NOMO-1 treated with dmso at 0.1 percent for 144 hours (cell line): ENCODE results near the gene SRC.

ENCODE experiments used
- DNase-seq: peaks from one replicate; lab custom pipeline; 2025; ENCODE audit not compliant: unreplicated experiment; lab: John Stamatoyannopoulos, UW

SRC gene

DNA sequence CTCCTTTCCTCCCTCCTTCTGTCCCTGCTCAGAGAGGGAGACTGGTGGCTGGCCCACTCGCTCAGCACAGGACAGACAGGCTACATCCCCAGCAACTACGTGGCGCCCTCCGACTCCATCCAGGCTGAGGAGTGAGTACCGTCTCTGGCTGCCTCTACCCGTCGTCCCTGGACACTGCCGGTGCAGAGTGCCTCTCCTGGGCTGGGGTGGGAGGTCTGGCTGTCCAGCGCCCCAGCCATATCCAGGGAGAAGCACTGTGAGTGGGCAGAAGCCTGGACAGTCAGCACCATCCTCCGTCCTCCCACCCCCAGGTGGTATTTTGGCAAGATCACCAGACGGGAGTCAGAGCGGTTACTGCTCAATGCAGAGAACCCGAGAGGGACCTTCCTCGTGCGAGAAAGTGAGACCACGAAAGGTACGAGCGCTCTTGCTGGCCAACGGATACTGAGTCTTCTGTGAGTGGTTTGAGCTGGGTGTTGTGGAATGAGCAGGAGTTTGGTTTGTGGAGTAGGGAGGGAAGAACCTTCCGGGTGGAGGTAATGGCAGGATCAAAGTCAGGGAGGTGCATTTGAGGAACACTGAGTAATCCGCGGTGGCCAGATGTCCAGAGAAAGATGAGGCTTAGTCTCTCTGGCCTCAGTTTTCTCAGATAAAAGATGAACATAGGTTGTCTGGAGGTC is 48.1 kb downstream of the SRC start:
- no peak for DNase-seq

DNA sequence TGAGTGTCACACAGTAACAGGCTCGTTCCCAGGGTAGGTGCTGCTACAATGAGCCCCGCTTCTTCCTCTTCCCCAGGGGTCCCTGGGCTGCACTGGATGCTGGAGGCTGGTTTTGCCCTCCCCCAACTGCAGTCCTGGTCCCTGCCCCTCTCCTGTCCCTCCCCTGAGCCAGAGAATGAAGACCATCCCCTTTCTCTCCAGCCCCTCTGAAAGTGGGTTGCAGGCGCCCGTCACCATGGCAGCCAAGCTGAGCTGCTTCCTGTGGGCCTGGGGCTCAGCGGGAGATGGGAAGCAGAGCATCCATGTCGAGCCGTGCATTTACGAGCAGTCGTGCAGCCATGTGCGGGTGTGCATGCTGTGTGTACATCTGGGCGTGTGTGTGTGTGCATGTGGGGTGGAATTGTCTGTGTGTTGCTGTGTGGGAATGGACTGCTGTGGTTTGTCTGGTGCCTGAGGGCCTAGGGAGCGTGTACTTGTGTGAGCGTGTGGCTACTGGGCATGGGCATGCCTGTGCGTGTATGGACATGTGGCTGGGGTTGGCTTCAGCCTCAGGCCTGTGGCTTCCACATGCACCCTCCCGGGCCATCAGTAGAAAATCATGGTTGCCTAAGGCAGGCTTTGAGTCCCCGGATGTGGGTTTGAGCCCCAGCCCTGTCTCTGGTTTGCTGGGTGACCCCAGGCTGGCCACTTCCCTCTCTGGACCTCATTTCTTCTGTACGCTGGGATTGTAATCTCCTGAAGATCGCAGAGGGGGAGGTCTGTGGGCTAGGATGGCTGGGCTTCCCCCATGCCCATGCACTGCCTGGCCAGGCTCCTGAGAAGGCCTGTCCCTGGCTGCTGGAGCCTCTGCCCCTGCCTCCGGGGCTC is 48.8 kb downstream of the SRC start:
- no peak for DNase-seq

DNA sequence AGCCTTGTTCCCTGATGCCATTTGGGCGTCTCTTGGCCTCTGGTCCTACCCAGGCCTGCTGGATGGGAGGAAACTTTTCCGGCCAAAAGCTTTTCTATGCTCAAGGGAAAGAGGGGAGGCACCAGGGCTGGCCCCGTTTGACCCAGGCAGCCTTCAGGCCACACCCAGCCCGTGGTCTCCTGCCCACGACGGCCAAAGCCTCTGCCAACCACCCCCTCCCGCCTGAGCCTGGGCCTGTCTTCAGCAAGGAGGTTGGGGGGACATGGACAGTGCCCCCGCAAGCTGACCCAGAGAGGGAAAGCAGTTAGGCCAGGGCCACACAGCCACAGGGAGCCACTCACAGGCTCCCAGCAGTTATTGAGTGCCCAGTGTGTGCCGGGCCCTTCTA is 49.5 kb downstream of the SRC start:
- no peak for DNase-seq

DNA sequence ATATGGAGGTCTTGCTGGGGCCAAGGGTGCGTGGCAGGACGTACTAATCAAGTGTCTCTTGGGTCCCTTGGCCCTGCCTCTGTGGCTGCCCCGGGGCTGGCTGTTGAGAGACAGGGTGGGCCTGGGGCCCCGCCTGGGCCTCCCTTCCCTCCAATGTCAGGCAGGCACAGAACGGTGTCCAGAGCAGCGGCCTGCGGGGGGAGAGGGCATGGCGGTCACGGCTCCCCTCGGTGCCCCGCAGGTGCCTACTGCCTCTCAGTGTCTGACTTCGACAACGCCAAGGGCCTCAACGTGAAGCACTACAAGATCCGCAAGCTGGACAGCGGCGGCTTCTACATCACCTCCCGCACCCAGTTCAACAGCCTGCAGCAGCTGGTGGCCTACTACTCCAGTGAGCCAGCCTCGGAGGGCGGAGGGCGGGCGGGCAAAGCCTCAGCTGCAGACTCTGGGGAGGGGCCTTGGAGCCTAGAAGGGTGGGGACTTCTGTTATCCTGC is 50.0 kb downstream of the SRC start:
- no peak for DNase-seq

DNA sequence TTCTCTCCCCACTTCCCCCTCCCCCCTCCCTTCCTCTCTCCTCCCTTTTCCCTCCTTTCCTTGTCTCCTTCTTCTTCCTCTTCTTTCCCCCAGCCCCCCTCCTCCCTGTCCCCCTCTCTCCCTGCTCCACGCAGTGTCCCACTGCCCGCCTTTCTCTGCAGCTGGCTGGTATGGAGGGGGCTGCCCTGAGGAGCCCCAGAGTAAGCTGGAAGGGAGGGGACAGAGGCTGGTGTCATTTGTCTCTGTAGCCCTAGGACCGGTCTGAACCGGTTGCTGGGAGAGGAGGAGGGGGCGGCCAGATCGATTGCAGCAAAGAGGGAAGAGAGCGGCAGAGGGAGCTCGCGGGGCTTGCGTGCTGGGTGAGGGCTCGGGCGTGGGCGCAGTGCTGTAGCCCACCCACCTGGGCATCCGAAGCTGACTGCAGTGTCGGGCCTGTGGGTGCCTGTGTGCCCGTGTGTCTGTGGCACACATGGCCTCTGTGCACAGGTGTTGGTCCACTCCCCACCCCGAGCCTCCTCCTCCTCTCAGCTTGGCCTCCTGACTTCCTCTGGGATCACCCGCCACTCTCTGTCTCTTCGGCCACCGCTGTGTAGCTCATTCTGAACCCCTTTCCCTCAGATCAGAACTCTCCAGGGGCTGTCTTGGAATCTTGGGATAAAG is 50.6 kb downstream of the SRC start:
- DNase-seq = no peak

DNA sequence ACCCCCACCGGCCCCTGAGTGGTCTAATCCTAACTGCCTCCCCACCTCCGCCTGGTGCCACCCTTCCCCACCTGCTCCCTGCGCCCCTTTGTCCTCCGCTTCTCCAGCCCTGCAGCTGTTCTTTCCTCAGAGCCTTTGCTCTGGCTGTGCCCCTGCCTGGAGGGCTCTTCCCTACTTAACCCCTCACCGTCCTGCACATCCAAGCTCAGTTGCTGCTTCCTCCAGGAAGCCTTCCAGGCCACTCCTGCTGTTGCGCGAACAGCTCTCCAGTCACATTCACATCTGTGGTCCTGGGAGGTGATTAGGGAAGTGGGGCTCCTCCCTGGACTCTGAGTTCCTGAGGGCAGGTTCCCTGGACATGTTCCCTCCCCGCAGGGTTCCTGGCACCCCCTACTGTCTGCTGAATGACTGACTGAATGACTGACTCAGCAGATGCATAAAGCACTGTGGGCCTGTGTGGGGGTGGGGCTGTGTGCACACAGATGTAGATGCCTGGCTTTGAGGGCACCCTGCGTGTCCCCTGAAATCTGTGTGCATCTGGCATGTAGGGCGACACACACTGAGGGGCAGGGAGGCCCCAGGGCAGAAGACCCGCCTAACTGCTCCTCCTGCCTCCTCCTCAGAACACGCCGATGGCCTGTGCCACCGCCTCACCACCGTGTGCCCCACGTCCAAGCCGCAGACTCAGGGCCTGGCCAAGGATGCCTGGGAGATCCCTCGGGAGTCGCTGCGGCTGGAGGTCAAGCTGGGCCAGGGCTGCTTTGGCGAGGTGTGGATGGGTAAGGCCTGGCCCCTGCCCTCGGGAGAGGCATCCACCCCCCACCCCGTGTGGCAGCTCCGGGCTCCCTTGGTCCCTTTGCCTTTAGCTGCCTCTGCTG is 51.4 kb downstream of the SRC start:
- no peak for DNase-seq

DNA sequence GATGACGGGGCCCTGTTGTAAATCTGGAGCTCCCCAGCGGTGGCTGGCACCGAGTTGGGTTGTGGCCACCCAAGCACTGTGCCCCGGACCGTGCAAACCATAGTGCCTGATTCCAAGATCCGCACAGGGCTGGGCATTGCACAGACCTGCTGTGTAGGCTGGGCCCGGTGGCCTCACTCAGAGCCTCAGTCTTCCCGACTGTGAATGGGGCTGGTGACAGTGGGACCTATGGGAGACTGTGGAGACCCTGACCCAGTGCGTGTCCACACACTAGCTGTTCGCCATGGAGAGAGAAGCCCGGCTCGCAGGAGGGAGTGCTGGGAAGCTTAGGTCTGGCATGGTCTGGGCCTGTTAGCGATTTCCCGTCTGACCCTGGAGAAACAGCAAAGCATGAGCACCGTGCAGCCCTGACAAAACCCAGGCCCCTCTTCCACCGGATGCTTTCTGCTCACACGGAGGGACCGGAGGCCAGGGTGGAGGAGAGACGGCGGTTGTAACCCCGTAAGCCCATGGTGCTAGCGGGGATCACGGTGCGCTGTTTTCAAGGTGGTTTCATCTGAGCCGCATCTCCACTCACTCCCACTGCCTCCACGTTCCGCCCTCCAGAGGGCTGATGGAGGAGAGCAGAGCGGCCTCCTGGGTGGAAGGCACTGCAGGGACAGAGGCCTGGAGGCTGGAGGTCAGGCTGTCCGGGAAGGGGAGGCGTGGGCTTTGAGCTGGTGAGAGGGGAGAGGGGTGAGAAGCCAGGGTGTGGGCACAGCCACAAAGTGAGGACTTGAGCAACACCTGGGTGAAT is 52.2 kb downstream of the SRC start:
- DNase-seq = no peak

DNA sequence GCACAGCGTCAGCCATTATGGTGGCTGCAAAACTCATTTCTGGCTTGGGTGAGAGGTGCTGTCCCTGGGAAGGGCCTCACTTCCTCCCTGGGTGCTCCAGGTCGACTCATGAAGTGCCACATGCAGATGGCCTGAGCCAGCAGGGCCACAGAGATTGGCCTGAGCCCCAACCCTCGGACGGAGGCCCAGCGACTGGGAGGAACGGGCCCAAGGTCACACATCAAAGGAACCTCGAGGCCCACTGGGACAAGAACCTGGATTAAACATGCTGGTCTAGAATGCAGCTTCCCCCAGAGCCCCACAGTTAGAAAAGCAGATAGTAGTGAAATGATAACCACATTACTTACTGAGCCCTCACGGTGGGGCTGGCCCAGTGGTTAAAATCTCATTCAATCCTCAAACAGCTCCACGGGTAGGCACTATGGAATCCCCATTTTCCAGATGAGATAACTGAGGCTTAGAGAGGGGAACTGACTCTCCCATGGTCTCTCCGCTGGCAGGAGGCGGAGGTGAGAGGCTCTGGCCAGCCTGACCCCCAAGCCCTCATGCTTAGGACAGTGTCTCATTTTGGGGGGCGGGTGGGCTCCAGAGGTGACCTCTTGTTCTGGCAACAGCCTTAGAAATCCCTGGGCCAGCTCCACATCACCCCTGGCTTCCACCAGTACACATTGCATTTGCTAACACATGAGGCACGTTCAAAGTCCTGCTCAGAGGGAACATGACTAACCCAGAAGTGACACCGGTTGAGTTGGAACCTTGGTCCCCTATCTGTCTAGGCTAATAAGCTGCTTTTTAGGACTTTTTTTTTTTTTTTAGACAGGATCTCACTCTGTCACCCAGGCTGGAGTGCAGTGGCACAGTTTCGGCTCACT is 53.0 kb downstream of the SRC start:
- no peak for DNase-seq

DNA sequence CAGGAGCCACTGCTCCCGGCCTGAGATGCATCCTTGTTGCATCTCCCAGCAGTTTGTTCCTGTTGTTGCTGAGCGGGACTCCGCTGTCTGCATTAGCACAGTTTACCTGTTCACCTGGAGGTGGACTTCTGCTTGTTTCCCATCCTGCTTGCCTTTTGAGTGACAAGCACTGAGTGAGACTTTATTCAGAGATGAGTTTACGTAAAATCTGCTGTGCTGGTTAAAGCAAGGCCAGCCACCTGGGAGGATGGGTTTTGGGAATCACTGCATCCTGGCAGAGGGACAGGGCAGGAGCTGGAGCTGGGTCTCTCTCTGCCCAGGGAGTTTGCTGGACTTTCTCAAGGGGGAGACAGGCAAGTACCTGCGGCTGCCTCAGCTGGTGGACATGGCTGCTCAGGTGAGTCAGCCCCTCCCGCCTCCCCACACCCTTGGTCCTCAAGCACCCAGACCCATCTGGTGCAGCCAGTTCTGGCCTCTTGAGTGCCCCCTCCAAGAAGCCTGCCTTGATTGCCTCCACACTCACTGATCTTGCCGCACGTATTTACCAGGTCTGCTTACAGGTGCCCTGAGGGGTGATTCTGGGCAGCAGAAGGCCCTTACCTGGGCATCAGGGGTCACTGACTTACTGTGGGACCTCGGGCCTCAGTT is 55.5 kb downstream of the SRC start:
- no peak for DNase-seq

DNA sequence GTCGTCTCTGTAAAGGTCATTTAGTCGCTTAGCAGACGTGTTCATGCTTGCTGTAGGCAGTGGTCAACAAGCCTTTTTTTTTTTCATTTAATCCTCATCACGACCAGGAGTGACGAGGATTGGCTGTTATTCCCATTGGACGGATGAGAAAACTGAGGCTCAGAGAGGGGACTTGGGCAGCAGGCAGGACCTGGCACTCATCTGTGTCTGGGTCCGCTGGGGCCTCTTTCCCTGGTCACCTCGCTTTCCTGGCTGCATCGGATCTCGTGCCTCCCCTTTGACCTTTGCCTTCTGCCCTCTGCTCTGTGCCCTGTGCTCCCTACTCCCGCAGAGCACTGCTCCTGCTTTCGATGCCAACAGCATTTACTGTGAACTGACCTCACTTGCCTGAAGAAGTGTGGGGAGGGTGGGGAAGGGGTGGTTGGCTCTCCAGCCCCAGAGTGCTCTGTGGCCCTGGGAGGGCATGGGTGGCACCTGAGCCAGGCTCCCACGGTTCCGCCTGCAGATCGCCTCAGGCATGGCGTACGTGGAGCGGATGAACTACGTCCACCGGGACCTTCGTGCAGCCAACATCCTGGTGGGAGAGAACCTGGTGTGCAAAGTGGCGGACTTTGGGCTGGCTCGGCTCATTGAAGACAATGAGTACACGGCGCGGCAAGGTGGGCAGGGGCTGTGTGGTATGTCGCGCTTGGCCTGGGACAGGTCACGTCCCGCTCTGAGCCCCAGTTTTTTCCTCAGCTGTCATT is 56.2 kb downstream of the SRC start:
- no peak for DNase-seq

DNA sequence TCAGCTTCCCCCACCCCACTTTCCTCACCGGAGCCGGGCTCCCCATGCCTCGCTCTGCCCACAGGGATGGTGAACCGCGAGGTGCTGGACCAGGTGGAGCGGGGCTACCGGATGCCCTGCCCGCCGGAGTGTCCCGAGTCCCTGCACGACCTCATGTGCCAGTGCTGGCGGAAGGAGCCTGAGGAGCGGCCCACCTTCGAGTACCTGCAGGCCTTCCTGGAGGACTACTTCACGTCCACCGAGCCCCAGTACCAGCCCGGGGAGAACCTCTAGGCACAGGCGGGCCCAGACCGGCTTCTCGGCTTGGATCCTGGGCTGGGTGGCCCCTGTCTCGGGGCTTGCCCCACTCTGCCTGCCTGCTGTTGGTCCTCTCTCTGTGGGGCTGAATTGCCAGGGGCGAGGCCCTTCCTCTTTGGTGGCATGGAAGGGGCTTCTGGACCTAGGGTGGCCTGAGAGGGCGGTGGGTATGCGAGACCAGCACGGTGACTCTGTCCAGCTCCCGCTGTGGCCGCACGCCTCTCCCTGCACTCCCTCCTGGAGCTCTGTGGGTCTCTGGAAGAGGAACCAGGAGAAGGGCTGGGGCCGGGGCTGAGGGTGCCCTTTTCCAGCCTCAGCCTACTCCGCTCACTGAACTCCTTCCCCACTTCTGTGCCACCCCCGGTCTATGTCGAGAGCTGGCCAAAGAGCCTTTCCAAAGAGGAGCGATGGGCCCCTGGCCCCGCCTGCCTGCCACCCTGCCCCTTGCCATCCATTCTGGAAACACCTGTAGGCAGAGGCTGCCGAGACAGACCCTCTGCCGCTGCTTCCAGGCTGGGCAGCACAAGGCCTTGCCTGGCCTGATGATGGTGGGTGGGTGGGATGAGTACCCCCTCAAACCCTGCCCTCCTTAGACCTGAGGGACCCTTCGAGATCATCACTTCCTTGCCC is 57.4 kb downstream of the SRC start:
- DNase-seq = no peak

DNA sequence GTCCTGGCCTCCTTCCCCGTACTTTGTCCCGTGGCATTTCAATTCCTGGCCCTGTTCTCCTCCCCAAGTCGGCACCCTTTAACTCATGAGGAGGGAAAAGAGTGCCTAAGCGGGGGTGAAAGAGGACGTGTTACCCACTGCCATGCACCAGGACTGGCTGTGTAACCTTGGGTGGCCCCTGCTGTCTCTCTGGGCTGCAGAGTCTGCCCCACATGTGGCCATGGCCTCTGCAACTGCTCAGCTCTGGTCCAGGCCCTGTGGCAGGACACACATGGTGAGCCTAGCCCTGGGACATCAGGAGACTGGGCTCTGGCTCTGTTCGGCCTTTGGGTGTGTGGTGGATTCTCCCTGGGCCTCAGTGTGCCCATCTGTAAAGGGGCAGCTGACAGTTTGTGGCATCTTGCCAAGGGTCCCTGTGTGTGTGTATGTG is 58.5 kb downstream of the SRC start:
- DNase-seq = no peak

DNA sequence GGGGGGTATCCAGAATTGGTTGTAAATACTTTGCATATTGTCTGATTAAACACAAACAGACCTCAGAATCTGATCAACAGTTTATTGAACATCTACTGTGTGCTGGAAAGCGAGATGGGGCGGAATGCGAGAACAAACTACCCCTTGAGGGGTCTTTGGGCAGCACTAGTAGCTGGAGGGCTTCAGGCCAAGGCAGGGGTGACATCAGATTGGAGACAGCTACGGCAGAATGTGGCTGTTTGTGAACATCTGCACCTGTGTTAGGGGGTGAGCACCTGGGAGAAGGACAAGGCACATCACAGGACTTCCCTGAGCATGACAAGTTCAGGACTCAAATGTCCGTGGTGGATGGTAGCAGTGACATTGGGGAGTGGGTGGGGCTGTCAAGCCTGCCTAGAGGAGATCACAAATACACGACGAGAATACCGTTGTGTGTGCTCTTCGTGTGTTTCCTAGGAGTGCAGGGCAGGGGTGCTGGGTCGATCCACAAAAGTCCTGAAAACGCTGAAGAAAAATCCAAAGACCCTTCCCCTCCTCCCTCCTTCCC is 59.5 kb downstream of the SRC start:
- no peak for DNase-seq

DNA sequence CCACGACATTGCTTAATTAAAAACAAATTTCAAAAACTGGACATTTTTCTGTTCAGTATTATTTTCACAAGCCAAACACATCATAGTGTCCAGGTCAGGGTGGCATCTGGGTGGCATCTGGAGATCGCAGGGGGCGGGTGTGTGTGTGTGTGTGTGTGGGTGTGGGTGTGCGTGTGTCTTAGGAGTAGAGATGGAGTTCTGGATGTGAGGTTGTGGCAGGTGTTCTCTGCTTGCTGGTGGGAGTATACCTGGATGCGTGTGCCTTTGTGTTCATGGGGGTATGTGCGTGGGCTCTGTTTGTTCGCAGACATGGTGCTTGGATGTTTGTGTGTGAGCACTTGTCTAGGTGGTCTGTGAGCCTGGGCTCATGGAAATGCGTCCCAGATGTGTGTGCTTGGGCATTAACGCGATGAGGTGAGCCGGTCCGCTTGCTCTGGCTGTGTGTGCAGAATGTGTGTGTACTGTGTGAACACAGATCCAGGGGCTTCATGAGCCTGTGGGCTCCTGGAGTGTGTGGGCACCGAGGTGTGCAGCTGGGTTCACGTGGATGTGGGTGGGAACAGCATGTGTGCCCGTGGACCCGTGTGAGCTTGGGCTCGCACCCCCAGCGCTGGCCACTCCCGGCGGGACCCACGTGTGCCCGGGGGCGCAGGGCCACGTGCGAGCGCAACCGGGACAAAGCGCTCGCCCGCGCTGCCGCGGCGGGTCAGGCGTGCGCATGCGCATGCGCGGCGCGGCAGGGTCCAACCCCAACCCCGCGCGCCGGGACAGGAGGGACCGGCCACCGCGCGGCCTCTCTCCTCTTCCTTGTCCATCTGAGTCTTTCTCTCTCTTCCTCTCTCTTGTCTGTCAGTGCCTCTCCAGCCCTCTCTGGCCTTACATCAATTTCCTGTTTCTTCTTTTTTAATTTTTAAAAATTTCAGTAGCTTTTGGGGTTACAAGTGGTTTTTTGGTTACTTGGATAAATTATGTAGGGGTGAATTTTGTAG is 60.4 kb downstream of the SRC start:
- DNase-seq = no peak

DNA sequence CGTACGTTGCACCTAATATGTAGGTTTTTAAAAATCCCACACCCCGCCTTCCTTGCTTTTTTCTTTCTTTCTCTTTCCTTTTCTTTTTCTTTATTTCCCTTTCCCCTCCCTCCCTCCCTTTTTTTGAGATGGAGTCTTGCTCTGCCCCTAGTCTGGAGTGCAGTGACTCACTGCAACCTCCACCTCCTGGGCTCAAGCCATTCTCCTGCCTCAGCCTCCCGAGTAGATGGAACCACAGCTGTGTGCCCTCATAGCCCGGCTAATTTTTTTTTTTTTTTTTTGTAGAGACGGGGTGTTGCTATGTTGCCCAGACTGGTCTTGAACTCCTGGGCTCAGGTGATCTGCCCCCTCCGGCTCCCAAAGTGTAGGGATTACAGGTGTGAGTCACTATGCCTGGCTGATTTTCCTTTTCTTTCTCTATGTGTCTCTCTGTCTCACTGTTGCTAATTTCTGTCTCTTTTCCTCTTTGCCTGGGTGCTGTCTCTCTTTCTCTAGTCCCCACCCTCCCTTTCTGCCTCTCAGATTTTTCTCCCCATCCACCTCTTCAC is 61.2 kb downstream of the SRC start:
- no peak for DNase-seq
